Fibroblast of pulmonary artery (primary cell): ENCODE measurements around the gene NECAB2.
A peak's percentile ranks its signal among the peaks of the same experiment; 100 is the strongest.

Experiments used
- DNase-seq: peaks from one replicate; pipeline ENCODE4 v3.0.0-alpha.2; 2010; ENCODE audit warnings: low read depth
- H3K4me3 ChIP-seq: replicated peaks from 2 replicates; pipeline ENCODE4 v1.5.1; 2011; ENCODE audit warnings: low read depth, mild to moderate bottlenecking, control low read depth, low read length, moderate library complexity
- TF ChIP-seq, protein P1 (sequence below): IDR thresholded peaks from 2 replicates; pipeline ENCODE4 v1.5.1; 2011; ENCODE audit warnings: mild to moderate bottlenecking, control low read depth, low read length, inconsistent platforms; ENCODE audit errors: missing control alignments

NECAB2 gene

GRCh38 chr16:84044118-84044488 lies 76.1 kb downstream of the NECAB2 start:
- peak; percentile 40 for DNase-seq
- TF ChIP-seq, protein P1, sequence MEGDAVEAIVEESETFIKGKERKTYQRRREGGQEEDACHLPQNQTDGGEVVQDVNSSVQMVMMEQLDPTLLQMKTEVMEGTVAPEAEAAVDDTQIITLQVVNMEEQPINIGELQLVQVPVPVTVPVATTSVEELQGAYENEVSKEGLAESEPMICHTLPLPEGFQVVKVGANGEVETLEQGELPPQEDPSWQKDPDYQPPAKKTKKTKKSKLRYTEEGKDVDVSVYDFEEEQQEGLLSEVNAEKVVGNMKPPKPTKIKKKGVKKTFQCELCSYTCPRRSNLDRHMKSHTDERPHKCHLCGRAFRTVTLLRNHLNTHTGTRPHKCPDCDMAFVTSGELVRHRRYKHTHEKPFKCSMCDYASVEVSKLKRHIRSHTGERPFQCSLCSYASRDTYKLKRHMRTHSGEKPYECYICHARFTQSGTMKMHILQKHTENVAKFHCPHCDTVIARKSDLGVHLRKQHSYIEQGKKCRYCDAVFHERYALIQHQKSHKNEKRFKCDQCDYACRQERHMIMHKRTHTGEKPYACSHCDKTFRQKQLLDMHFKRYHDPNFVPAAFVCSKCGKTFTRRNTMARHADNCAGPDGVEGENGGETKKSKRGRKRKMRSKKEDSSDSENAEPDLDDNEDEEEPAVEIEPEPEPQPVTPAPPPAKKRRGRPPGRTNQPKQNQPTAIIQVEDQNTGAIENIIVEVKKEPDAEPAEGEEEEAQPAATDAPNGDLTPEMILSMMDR = peak; percentile 46

DNA sequence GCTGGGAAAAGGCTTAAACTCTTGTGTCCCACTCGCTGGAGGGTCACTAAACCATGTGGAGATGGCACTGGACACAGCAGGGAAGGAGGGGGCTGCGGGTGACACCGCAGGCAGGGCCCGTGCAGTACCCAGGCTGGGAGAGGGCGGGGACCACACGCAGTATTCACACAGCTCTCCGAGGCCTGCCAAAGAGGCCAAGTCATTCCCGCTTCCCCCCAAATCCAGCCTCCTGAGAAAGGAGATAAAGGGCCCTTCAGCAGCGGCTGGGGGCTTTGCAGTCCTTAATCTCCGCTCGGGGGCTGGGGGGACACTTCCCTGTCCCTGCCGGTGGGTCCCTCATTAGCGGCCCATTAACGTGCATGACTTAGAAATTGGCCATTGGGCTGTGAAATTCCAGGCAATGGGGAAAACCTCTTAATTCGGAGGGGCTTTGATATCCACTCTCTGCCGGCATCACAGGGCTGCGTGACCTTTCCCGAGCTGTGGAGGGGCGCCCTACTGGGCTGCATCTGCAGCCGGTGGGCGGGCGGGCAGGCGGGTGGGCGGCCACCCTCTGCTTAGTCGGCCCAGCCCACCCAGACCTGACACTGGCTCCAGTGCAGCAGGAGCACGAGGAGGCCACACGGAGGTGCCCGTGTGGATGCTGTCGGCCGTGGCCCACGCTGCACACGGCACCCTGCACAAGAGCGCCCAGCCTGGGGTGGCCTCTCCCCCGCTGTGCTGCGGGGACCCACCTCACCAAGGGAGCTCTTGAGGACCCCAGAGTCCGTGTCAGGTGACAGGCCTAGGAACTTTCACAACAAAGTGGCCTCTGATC lies 77.2 kb downstream of the NECAB2 start:
- no peak overlapping the region for H3K4me3 ChIP-seq
- TF ChIP-seq, protein P1 = no peak
- DNase-seq = no peak

More at GRCh38 chr16:84044118-84044488, 76.1 kb downstream of the NECAB2 start:
- no peak overlapping the region for H3K4me3 ChIP-seq

DNA sequence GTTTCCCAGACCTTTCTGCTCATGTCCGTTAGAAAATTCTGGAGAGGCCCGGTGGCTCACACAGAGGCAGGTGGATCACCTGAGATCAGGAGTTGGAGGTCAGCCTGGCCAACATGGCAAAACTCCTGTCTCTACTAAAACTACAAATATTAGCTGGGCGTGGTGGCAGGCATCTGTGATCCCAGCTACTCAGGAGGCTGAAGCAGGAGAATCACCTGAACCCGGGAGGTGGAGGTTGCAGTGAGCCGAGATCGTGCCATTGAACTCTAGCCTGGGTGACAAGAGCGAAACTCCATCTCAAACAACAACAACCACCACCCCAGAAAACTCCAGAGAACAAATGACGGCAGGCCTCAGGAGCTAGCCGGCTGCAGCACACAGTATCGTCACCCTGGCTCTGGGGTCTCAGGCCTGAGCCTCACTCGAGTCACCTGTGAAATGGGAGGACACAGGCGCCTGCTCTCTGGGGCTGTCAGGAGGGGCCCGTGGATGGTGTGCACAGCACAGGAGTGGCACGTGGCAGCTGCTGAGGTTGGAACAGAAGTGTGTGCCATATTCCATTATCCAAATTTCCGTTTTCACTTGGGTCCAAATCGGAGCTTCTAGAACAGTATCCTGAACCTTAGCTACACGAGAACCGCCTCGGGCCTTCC lies 77.9 kb downstream of the NECAB2 start:
- no peak overlapping the region for H3K4me3 ChIP-seq
- no peak for DNase-seq
- TF ChIP-seq, protein P1 = no peak

GRCh38 chr16:84047206-84047605 lies 79.2 kb downstream of the NECAB2 start:
- TF ChIP-seq, protein P1 = no peak
- DNase-seq = no peak

GRCh38 chr16:84047626-84048025 lies 79.6 kb downstream of the NECAB2 start:
- no peak overlapping the region for H3K4me3 ChIP-seq
- TF ChIP-seq, protein P1 = no peak
- DNase-seq = no peak

More at GRCh38 chr16:84047206-84047605, 79.2 kb downstream of the NECAB2 start:
- no peak overlapping the region for H3K4me3 ChIP-seq

GRCh38 chr16:84048270-84048669 lies 80.2 kb downstream of the NECAB2 start:
- TF ChIP-seq, protein P1 = no peak

More at GRCh38 chr16:84048270-84048669, 80.2 kb downstream of the NECAB2 start:
- DNase-seq = no peak
- no peak overlapping the region for H3K4me3 ChIP-seq
